GM19099 (cell line): ENCODE results near the gene DELE1.

ENCODE experiments used
- POLR2A ChIP-seq: IDR thresholded peaks from 3 replicates; pipeline ENCODE4 v1.6.1; 2011; ENCODE audit warnings: low read depth; ENCODE audit not compliant: insufficient read length; ENCODE audit errors: extremely low read depth

Gene DELE1

DNA sequence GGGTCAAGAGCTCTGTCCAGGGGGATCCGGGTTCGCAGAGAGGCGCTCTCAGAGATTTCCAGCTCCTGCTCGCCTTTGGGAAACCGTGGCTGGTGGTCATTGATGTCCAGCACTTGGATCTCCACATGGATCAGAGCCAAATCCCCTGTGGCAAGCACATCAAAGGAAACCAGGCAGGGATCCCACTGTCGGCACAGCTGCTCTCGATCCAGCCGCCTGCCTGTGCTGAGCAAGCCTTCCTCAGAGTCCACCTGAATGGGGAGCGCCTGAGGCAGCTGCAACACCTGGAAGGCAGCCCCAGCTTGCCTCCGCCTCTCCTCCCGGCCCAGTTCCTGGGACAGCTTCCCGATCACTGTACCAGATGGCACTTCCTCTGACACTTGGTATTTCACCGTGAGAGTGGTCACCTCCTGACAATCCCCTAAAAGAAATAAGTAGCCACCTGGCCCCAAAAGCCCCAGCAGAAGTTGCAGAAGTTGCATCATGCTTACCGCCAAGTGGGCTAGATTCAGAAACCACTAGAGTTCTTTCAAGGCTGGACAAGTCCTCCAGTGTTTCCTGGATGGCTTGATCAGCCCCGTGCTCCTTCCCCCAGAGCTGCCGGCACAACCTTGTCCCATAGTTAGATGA is 33.8 kb downstream of the DELE1 start:
- no peak for TF ChIP-seq POLR2A

DNA sequence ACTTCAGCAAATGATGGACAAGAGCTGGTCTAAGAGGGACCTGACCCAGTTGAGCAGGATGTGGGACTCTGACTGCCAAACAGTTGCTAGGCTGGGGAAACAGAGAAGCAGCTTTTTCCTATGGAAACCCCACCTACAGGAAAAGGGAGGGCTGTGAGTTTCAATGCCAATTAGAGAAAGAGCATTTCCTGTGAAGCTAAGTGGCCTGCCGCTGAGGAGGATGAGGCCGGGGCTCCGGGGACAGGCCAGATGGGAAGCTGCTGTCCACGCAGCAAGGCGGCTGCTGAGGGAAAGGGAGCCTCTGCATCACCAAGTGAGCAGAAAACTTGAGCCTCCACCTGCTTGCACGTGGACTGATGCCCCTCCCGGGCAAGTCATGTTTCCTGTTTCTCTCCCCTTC is 34.4 kb downstream of the DELE1 start, which contains the start of gene PCDH12:
Gene PCDH12 (minus strand): TSS at position 90 of the 400 bp plus-strand sequence. CDS start 351 bp downstream, outside the sequence.
- TF ChIP-seq POLR2A: no peak

DNA sequence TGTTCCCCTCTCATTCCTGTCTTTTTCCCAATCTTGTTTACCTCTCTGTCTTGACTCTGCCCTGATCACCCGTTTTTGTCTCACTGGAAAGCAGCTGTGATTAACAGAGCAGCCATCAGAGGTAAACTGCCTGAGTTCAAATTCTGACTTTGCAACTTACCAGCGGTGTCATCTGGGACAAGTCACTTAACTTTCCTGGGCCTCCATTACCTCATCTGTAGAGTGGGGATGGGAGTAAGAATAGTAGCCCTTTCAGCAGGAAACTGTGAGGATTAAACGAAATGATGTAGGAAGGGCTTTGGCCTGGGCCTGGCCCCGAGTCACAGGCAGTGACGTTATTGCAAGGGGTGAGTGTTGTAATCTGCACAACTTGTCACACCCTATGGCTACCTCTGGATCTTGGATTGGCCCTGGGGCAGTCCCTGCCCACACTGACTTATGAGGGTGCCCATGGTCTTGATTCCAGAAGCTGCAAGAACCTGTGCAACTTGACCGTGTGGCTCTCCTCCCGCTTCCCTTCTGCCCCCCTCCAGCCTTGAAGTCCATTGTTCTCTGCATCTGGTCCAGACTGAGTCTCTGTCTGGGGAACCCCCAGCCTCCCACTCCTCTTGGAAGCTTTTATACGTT is 35.0 kb downstream of the DELE1 start:
- TF ChIP-seq POLR2A: no peak

GRCh38 chr5:141960018-141960417 is 36.3 kb downstream of the DELE1 start:
- TF ChIP-seq POLR2A: no peak

- TF ChIP-seq POLR2A: no peak
These were observed 37.0 kb downstream of the DELE1 start for GRCh38 chr5:141960449-141961323.

DNA sequence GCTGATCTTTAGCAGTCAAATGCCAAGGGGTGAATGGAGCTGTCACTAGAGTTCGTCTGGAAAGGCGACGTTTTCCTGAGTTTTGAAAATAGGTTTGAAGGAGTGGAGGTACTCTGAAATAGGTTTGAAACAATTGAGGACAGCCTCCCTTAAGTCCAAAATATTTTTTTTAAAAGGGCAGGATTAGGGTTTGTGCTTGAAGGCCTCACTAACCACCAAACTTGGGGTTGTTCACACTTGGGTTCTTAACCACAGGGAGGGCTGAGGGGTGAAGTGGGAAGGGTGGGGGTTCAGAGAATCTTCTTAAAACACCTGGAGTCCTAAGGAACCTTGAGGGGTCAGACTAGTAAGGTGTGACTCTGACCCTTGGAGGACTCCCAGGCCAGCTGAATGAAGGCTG is 37.8 kb downstream of the DELE1 start:
- no peak for TF ChIP-seq POLR2A

DNA sequence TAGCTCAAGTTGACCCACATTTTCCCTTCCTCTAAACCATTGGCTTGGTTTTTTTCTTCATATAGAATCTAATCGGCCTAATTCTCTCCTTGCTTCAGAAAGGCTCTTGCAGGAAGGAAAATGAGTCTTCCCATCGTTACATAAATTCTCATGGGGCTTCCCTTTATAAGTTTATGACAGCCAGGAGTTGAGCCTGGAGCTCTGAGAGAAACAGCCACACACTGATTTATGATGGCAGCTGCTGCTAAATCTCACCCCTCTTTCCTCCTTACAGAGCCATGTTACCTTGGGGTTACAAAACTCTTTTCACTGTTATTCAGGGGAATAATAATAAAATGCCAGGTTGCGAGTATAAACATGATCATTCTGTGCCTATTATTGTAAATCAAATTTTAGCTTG is 40.0 kb downstream of the DELE1 start:
- no peak for TF ChIP-seq POLR2A

DNA sequence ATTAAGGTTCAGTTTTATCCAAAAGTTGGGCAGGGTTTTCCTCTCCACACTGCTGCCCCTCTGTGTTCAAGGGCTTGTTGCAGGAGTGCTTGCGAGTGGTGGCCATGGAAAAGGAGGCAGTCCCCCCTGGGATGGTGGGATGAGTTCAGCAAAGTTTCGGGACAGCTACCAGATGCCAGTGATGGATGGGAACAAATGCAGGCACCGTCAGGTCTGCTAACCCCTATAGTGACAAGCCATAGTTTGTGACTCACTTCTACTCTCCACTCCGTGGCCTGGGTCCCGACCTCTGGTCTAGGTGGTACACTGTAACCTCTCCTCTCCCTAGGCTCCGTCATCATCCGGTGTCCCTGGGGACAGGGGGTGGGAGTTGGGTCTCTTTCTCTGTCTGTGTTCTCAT is 41.4 kb downstream of the DELE1 start:
- TF ChIP-seq POLR2A: no peak

- TF ChIP-seq POLR2A: no peak
These were observed 42.7 kb downstream of the DELE1 start for GRCh38 chr5:141966275-141966962.

DNA sequence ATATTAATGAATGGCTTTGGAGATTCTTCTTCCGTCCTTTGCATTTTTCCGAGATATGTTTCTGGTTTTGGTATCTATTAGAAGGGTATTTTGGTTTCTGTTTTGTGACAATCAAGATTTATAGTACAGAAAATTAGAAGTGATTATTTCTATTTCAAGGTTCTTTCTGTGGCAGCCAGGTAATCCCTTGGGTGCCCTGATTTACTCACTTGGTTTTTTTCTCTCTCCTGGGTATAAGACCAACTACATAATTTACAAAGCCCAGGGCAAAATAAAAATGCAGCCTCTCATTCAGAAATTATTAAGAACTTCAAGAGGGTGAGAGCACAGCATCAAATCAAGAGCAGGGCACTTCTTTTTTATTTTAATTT is 43.3 kb downstream of the DELE1 start:
- no peak for TF ChIP-seq POLR2A

DNA sequence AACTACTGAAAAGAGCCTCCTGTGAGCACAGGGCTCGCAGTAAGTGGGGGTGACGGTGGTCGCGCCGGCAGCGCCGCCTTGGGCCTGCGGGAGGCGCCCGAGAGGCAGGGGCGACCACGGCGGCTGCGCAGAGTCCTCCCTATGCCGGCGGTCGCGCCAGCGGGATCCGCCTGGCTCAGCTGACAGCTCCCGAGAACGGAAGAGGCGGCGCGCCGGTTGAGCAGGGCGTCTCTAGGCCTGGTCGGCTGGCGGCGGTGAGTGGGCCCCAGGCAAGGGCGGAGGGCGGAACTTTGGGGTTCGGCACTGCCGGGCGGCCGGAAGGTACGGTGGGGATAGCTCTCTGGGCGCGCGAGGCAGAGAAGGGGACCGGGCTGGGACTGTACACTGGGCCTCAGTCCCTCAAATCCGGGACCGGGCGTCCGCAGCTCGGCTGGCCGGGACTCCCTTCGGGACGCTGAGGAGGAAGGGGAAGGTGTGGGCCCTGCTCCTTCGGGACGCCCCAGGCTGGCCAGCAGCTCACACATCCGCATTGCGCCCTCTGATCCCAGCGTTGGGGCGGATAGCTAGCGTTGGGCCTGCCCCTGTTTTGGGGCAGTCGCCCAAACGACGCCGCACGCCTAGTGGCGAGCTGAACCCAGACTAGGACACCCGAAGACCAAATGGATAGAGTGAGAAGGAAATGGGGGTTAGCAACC is 45.4 kb downstream of the DELE1 start, which contains the start of gene RNF14:
Gene RNF14 (plus strand): TSS at position 192 of the 695 bp plus-strand sequence. CDS start 4,484 bp downstream, outside the sequence.
- TF ChIP-seq POLR2A: peak; percentile 90

DNA sequence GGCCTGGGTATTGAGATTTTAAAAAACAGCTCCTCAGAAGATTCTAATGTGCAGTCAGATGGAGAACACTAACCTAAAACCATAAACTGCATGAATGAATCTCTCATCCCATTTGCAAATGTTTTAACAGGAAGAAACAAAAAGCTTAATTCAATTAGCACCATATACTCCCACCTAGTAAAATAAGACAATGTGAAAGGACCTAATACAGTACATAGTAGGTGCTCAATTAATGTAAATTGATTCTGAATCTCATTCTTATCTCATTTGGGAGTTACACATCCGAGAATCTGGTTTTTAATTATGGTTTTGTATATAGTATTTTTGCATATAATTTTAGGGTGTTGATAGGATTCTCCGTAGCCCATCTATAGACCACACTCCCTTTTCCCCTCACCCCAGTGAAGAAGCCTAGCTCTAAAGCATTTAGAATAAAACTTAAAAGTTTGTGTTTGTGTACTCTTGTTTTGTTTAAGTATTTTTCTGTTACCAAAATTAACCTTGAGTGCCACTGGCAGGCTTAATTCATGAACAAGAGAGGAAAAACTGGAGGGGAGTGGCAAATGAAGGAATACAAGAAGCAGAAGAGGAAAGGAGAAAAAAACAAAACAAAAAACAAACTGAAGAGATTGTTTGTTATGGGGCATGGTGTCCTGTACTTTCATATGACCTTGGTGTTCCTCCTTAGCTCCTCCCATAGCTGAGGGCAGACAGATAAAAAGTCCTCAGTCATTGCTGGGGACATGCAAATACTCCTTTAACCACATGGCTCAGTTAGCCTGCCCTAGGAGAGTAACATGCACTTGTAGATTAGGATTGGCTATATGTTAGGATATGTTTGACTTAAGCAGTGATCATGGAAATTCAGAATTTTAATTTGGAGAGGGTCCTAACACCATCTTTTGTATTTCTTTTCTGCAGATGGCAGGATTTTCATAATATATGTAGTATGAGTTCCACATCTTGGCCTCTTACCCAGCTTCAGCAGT is 46.4 kb downstream of the DELE1 start:
- no peak for TF ChIP-seq POLR2A

- no peak for TF ChIP-seq POLR2A
These were observed 50.4 kb downstream of the DELE1 start for GRCh38 chr5:141973871-141974595.
